AG09309 (cell line): ENCODE results near the gene FAS.

ENCODE experiments used
- DNase-seq: peaks from one replicate; pipeline ENCODE4 v3.0.0-alpha.2; 2010; ENCODE audit warnings: low read depth
- H3K4me3 ChIP-seq: 2 replicates; pipeline ENCODE4 v1.5.1; 2011; ENCODE audit warnings: mild to moderate bottlenecking, low read depth, low read length, moderate library complexity; ENCODE audit not compliant: control insufficient read depth
- CTCF ChIP-seq: IDR thresholded peaks from 2 replicates; pipeline ENCODE4 v1.5.1; 2011; ENCODE audit warnings: mild to moderate bottlenecking, low read depth, low read length, inconsistent platforms; ENCODE audit not compliant: insufficient read depth, control insufficient read depth; ENCODE audit errors: missing control alignments

The FAS gene

GRCh38 chr10:88995156-88995876, 4.7 kb downstream of the FAS start:
- no peak for TF ChIP-seq CTCF
- no peak for DNase-seq

GRCh38 chr10:88996927-88997326, 6.3 kb downstream of the FAS start:
- DNase-seq = no peak
- TF ChIP-seq CTCF = no peak
- H3K4me3 ChIP-seq = no peak overlapping the region

More at GRCh38 chr10:88995156-88995876, 4.7 kb downstream of the FAS start:
- no peak overlapping the region for H3K4me3 ChIP-seq

GRCh38 chr10:88999625-89000024, 9.0 kb downstream of the FAS start:
- DNase-seq = no peak
- no peak for TF ChIP-seq CTCF
- H3K4me3 ChIP-seq = no peak overlapping the region

- no peak overlapping the region for H3K4me3 ChIP-seq
- no peak for DNase-seq
- TF ChIP-seq CTCF = no peak
Measured at GRCh38 chr10:89001024-89001728, 10.6 kb downstream of the FAS start.

- no peak overlapping the region for H3K4me3 ChIP-seq
- no peak for DNase-seq
- no peak for TF ChIP-seq CTCF
Measured at GRCh38 chr10:89001729-89002072, 11.1 kb downstream of the FAS start.

GRCh38 chr10:89002226-89002978, 11.8 kb downstream of the FAS start:
- DNase-seq = no peak
- no peak for TF ChIP-seq CTCF
- H3K4me3 ChIP-seq = no peak overlapping the region
